GM15510 (cell line): ENCODE results near the gene SCGN.

ENCODE experiments used
- POLR2A ChIP-seq: IDR thresholded peaks from 3 replicates; pipeline ENCODE4 v1.6.1; 2011; ENCODE audit warnings: borderline replicate concordance; ENCODE audit not compliant: insufficient read length; ENCODE audit errors: extremely low read depth

Gene SCGN

DNA sequence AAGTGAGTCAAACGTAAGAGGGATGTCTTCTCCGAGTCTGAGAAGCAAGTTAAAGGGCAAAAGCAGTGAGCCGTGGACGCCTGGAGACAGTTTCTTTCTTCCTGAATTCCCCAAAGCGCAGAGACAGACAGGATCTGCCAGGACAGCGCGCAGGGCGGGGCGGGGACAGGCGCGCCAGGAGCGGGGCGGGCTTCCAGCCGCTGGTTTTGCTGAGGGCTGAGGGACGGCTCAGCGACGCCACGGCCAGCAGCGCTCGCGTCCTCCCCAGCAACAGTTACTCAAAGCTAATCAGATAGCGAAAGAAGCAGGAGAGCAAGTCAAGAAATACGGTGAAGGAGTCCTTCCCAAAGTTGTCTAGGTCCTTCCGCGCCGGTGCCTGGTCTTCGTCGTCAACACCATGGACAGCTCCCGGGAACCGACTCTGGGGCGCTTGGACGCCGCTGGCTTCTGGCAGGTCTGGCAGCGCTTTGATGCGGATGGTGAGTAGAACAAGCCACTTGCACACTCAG, at the start of gene SCGN:
SCGN (plus strand) TSS at position 209 of the 509 bp plus-strand sequence; CDS start at position 398, 189 bp downstream.
- no peak for TF ChIP-seq POLR2A

DNA sequence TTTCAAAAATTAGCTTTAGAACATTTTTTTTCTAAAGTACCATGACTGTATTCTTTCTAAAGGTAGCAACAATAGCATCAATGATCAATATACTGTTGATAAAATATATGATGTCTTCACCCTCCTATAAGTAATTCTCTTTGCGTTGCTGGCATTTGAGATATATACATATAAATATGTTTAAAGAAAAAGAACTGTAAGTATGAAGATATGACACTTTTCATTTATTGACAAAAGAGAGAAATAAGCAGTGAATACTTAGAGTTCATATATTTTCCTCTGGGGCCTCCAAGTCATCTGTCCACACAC, 49.4 kb upstream of the SCGN start:
- TF ChIP-seq POLR2A = no peak

- no peak for TF ChIP-seq POLR2A
Measured at GRCh38 chr6:25603251-25603650, 48.8 kb upstream of the SCGN start.

DNA sequence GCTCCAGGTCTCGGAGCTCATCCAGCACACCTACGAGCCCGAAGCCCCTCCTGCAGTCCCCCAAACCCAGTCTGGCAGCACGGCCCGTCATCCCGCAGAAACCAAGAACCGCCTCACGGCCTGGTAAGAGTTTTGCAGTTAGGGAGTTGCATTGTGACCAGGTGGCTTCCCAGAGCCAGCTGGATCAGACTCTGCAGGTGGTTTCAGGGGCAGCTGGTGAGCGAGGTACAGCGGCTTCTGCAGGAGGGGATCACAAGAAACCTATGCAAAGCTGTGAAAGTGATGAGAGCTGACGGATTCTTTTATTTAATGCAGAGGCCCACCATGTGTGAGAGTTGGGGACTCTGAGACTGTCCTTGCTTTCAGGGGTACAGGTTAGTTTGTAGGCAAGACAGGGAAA, 45.9 kb upstream of the SCGN start:
- no peak for TF ChIP-seq POLR2A

GRCh38 chr6:25608558-25609174, 43.3 kb upstream of the SCGN start:
- no peak for TF ChIP-seq POLR2A

- TF ChIP-seq POLR2A = no peak
Measured at GRCh38 chr6:25612666-25613065, 39.3 kb upstream of the SCGN start.

- TF ChIP-seq POLR2A = no peak
Measured at GRCh38 chr6:25613415-25613814, 38.6 kb upstream of the SCGN start.

GRCh38 chr6:25614052-25614451, 38.0 kb upstream of the SCGN start:
- no peak for TF ChIP-seq POLR2A

DNA sequence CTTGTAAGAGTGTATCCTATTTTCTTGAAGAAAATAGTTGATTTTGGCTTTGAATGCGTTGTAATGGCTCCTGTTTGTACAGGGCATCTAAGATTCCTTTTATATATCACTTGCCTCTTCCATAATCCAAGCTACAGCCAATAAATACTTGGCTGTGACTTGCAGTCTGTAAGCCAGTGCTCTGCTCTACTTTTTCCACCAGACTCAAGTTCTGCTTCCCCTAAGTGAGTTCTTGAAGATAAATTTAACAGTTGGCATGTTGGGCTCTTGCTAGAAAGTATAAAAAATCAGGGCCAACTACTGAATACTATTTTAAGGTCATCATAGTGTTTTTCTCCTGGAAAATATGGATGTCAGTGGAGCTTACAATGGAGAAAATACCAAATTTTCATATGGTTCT, 36.5 kb upstream of the SCGN start:
- no peak for TF ChIP-seq POLR2A

DNA sequence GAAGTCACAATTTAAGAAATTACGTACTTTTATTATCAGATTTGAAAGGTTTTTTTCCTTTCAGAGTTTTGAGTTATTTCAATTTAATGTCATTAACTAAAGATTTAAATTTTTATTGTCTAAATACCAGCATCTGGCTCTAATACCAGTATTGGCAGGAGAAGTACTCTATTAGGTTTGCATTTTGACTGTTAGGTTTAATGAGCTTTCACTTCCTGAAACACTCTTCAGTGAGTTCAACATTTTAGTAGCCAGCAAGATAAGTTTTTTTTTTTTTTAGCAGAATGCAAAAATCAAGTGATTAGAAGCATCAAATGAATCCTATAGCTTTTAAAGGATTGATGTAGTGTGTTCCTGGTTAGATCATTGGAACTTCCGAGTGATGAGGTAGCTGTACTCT, 34.0 kb upstream of the SCGN start:
- TF ChIP-seq POLR2A = no peak

GRCh38 chr6:25619217-25619616, 32.8 kb upstream of the SCGN start:
- no peak for TF ChIP-seq POLR2A

- TF ChIP-seq POLR2A = no peak
Measured at GRCh38 chr6:25620391-25620790, 31.6 kb upstream of the SCGN start.

DNA sequence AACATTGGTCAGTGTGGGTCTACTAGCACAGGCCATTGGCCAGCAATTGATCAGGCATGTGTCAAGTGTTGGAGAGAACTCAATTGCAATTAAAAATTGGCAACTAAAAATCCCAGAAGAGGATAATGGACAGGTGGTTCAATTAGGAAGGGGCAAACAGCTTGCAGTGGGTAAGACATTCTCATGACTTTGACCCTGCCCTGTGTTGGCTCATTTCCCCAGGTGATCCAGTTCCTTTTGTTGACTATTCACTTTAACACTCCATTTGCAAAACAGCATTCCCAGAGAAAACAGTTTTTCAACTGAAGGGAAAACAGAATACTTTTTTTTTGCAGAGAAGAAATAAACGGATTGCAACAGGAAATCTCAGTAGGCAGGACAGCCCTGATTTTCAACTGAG, 28.9 kb upstream of the SCGN start:
- no peak for TF ChIP-seq POLR2A

GRCh38 chr6:25623879-25624278, 28.1 kb upstream of the SCGN start:
- no peak for TF ChIP-seq POLR2A

DNA sequence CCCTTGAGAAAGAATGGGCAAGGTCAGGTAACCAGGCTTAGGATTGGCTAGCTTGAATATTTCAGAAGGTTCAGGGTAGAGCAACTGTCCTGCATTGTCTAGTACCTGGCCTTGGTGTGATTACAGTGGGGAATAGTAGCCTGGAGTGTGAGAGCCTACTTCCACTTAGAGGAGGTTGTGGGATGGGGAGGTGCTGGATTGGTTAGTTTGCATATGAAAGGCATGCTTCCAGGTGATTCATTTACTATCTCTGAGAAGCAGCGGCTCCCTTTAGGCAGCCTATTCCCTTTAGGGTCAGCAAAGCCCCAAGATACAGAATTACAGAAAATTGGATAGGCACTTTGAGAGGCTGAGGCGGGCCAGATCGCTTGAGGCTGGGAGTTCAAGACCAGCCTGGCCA, 25.0 kb upstream of the SCGN start:
- TF ChIP-seq POLR2A = no peak

DNA sequence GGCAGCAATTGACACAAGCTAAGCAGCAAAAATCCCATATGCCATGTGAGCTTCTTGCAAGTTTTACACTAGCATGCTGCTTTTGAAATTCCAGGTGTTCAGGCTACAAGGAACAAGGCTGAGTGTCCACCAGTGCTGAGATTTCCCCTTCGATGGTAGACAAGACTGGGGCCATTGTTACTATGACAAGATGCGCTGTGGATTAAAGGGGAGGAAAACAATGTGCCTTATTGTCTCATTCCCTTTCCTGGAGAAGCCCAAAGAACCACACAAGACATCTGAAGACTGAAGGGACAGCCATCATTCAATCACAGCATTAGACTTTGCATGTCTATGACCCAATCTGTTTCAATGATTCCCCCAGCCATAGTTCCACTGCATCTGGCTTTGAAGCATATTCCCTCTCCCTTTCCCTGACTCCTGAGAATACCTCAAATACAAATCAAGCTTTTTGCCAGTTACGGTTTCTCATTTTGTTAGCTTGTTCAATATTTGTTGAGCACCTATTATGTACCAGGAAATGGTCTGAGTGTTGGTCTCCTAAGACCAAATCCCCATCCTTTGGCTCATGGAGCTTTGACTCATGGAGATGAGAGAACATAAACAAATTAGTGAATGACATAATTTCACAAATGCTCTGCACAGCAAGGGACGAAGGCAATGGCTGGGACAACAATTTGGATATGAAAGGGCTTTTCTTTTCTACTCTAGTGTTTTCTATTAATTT, 23.4 kb upstream of the SCGN start:
- no peak for TF ChIP-seq POLR2A
